ENCODE results near the gene COL27A1. TPM values are rescaled to one million over a fixed set of nuclear protein-coding genes. Genes with fewer than 3 reads are reported as not detected.
"Not testable (repeated sequence)": the region's sequence is repeated elsewhere in the genome, so short reads cannot be mapped to it uniquely, and the experiment has no call there.

Gene COL27A1
- total RNA-seq, 2 experiments from 2014 or later, result not detected

GRCh38 chr9:114324492-114324891, 169.2 kb downstream of the COL27A1 start:
- no peak overlapping the region for H3K4me2 ChIP-seq (ENCODE audit: low read length)
- POLR2A ChIA-PET, result no interaction called here
- DNase-seq (ENCODE audit: low spot score), result no peak
- TF ChIP-seq CTCF (conservative IDR thresholded peaks at IDR 0.05; ENCODE audit: low read length) (no peak), EZH2phosphoT487 (IDR thresholded peaks at IDR 0.05; ENCODE audit: borderline replicate concordance, low read depth, low read length) (no peak)
- H4K20me1 ChIP-seq (ENCODE audit: insufficient read depth, low read length), result no peaks in the 10 kb centered on the region
- H3K4me1 ChIP-seq (ENCODE audit: insufficient read depth, low read length, poor library complexity, severe bottlenecking), result no peaks in the 10 kb centered on the region
- H3K79me2 ChIP-seq (ENCODE audit: insufficient read depth, low read depth, low read length), result no peaks in the 10 kb centered on the region
- CTCF ChIA-PET (ENCODE audit: unreplicated experiment), result no interaction called here
- H3K36me3 ChIP-seq (ENCODE audit: insufficient read depth, low read length), result no peaks in the 10 kb centered on the region
- no peak overlapping the region for H3K4me3 ChIP-seq (ENCODE audit: low read depth, low read length, poor library complexity, severe bottlenecking)
- intact Hi-C loops (cut with micrococcal nuclease; ENCODE audit: unreplicated experiment), result no loop called here
- H3K27ac ChIP-seq (ENCODE audit: low read depth, low read length, poor library complexity, severe bottlenecking), result no peak overlapping the region
- no peaks in the 10 kb centered on the region for H3K9me2 ChIP-seq (ENCODE audit: insufficient read depth, low read length)
- BruUV-seq (replicated peaks), result no TSS peak
- no peak overlapping the region for H2AFZ ChIP-seq (ENCODE audit: low read length)
- H3K9me3 ChIP-seq (ENCODE audit: low read length), result no peaks in the 10 kb centered on the region

- H3K27ac ChIP-seq (ENCODE audit: low read depth, low read length, poor library complexity, severe bottlenecking); H3K4me2 ChIP-seq (ENCODE audit: low read length); H2AFZ ChIP-seq (ENCODE audit: low read length); H3K79me2 ChIP-seq (ENCODE audit: insufficient read depth, low read depth, low read length); DNase-seq (ENCODE audit: low spot score); POLR2A ChIA-PET; H4K20me1 ChIP-seq (ENCODE audit: insufficient read depth, low read length); H3K9me2 ChIP-seq (ENCODE audit: insufficient read depth, low read length); H3K36me3 ChIP-seq (ENCODE audit: insufficient read depth, low read length); H3K9me3 ChIP-seq (ENCODE audit: low read length); CTCF ChIA-PET (ENCODE audit: unreplicated experiment); H3K4me1 ChIP-seq (ENCODE audit: insufficient read depth, low read length, poor library complexity, severe bottlenecking); BruUV-seq (replicated peaks); H3K4me3 ChIP-seq (ENCODE audit: low read depth, low read length, poor library complexity, severe bottlenecking); intact Hi-C loops (cut with micrococcal nuclease; ENCODE audit: unreplicated experiment): not testable (repeated sequence)
These were observed 169.6 kb downstream of the COL27A1 start for GRCh38 chr9:114324965-114325364.

- CTCF ChIA-PET (ENCODE audit: unreplicated experiment); H3K27ac ChIP-seq (ENCODE audit: low read depth, low read length, poor library complexity, severe bottlenecking); H3K36me3 ChIP-seq (ENCODE audit: insufficient read depth, low read length); H3K4me3 ChIP-seq (ENCODE audit: low read depth, low read length, poor library complexity, severe bottlenecking); H3K4me2 ChIP-seq (ENCODE audit: low read length); DNase-seq (ENCODE audit: low spot score); H3K4me1 ChIP-seq (ENCODE audit: insufficient read depth, low read length, poor library complexity, severe bottlenecking); H3K9me2 ChIP-seq (ENCODE audit: insufficient read depth, low read length); intact Hi-C loops (cut with micrococcal nuclease; ENCODE audit: unreplicated experiment); POLR2A ChIA-PET; H3K79me2 ChIP-seq (ENCODE audit: insufficient read depth, low read depth, low read length); BruUV-seq (replicated peaks); H4K20me1 ChIP-seq (ENCODE audit: insufficient read depth, low read length); H2AFZ ChIP-seq (ENCODE audit: low read length); H3K9me3 ChIP-seq (ENCODE audit: low read length): not testable (repeated sequence)
These were observed 170.4 kb downstream of the COL27A1 start for GRCh38 chr9:114325684-114326254.

GRCh38 chr9:114327749-114328148, 172.4 kb downstream of the COL27A1 start:
- no peak for TF ChIP-seq CTCF (conservative IDR thresholded peaks at IDR 0.05; ENCODE audit: low read length)
- no peak for TF ChIP-seq EZH2phosphoT487 (IDR thresholded peaks at IDR 0.05; ENCODE audit: borderline replicate concordance, low read depth, low read length)
- H3K4me1 ChIP-seq (ENCODE audit: insufficient read depth, low read length, poor library complexity, severe bottlenecking), result no peaks in the 10 kb centered on the region
- H3K4me3 ChIP-seq (ENCODE audit: low read depth, low read length, poor library complexity, severe bottlenecking), result no peak overlapping the region
- H3K9me2 ChIP-seq (ENCODE audit: insufficient read depth, low read length), result no peaks in the 10 kb centered on the region
- no peaks in the 10 kb centered on the region for H4K20me1 ChIP-seq (ENCODE audit: insufficient read depth, low read length)
- POLR2A ChIA-PET, result no interaction called here
- no peak overlapping the region for H3K4me2 ChIP-seq (ENCODE audit: low read length)
- no TSS peak for BruUV-seq (replicated peaks)
- CTCF ChIA-PET (ENCODE audit: unreplicated experiment), result no interaction called here
- no peaks in the 10 kb centered on the region for H3K79me2 ChIP-seq (ENCODE audit: insufficient read depth, low read depth, low read length)
- intact Hi-C loops (cut with micrococcal nuclease; ENCODE audit: unreplicated experiment), result no loop called here
- H3K36me3 ChIP-seq (ENCODE audit: insufficient read depth, low read length), result no peaks in the 10 kb centered on the region
- H3K27ac ChIP-seq (ENCODE audit: low read depth, low read length, poor library complexity, severe bottlenecking), result no peak overlapping the region
- no peaks in the 10 kb centered on the region for H3K9me3 ChIP-seq (ENCODE audit: low read length)
- DNase-seq (ENCODE audit: low spot score), result no peak
- no peak overlapping the region for H2AFZ ChIP-seq (ENCODE audit: low read length)

- H2AFZ ChIP-seq (ENCODE audit: low read length); POLR2A ChIA-PET; BruUV-seq (replicated peaks); H3K27ac ChIP-seq (ENCODE audit: low read depth, low read length, poor library complexity, severe bottlenecking); H3K4me1 ChIP-seq (ENCODE audit: insufficient read depth, low read length, poor library complexity, severe bottlenecking); H3K79me2 ChIP-seq (ENCODE audit: insufficient read depth, low read depth, low read length); H3K36me3 ChIP-seq (ENCODE audit: insufficient read depth, low read length); H4K20me1 ChIP-seq (ENCODE audit: insufficient read depth, low read length); H3K9me2 ChIP-seq (ENCODE audit: insufficient read depth, low read length); CTCF ChIA-PET (ENCODE audit: unreplicated experiment); H3K9me3 ChIP-seq (ENCODE audit: low read length); H3K4me3 ChIP-seq (ENCODE audit: low read depth, low read length, poor library complexity, severe bottlenecking); DNase-seq (ENCODE audit: low spot score); intact Hi-C loops (cut with micrococcal nuclease; ENCODE audit: unreplicated experiment); H3K4me2 ChIP-seq (ENCODE audit: low read length): not testable (repeated sequence)
These were observed 173.1 kb downstream of the COL27A1 start for GRCh38 chr9:114328357-114328820.
